Measurements from ENCODE around the gene AFTPH. TPM values are rescaled to one million over a fixed set of nuclear protein-coding genes. Genes with fewer than 3 reads are reported as not detected.

Gene AFTPH
- total RNA-seq, 1 experiment from 2014 or later: 42.2 TPM

- TF ChIP-seq, protein P1, sequence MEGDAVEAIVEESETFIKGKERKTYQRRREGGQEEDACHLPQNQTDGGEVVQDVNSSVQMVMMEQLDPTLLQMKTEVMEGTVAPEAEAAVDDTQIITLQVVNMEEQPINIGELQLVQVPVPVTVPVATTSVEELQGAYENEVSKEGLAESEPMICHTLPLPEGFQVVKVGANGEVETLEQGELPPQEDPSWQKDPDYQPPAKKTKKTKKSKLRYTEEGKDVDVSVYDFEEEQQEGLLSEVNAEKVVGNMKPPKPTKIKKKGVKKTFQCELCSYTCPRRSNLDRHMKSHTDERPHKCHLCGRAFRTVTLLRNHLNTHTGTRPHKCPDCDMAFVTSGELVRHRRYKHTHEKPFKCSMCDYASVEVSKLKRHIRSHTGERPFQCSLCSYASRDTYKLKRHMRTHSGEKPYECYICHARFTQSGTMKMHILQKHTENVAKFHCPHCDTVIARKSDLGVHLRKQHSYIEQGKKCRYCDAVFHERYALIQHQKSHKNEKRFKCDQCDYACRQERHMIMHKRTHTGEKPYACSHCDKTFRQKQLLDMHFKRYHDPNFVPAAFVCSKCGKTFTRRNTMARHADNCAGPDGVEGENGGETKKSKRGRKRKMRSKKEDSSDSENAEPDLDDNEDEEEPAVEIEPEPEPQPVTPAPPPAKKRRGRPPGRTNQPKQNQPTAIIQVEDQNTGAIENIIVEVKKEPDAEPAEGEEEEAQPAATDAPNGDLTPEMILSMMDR (IDR thresholded peaks at IDR 0.05; ENCODE audit: unreplicated experiment): no peak
- intact Hi-C loops (cut with micrococcal nuclease; ENCODE audit: unreplicated experiment): no loop called here
- no peak for DNase-seq
- BruUV-seq (replicated peaks): no TSS peak
- H3K27me3 Mint-ChIP-seq (ENCODE audit: unreplicated experiment): no peaks in the 10 kb centered on the region
- peaks cover under 1% of the 10 kb centered on the region for H3K36me3 Mint-ChIP-seq (ENCODE audit: insufficient read depth, unreplicated experiment)
- CTCF ChIA-PET: interaction anchor here (0.7 kb wide), 1 partner anchor 311 kb away, joined by 3 read pairs; no protein-coding TSS in a partner anchor
- no peak overlapping the region for H3K4me3 Mint-ChIP-seq (ENCODE audit: low read depth, unreplicated experiment)
- H3K9me3 Mint-ChIP-seq (ENCODE audit: low read depth, unreplicated experiment): no peaks in the 10 kb centered on the region
- peaks cover 9% of the 10 kb centered on the region for H3K4me1 Mint-ChIP-seq (ENCODE audit: low read depth, unreplicated experiment)
- no peak overlapping the region for H3K27ac Mint-ChIP-seq (ENCODE audit: unreplicated experiment)
These were observed 6.6 kb upstream of the AFTPH start for GRCh38 chr2:64517511-64517884.

- Mint-ChIP-seq H3K36me3 (ENCODE audit: insufficient read depth, unreplicated experiment) (peaks cover 31% of the 10 kb centered on the region), H3K4me1 (ENCODE audit: low read depth, unreplicated experiment) (peaks cover 7% of the 10 kb centered on the region), H3K9me3 (ENCODE audit: low read depth, unreplicated experiment) (no peaks in the 10 kb centered on the region), H3K27ac (ENCODE audit: unreplicated experiment) (peak overlapping the region; percentile 33), H3K27me3 (ENCODE audit: unreplicated experiment) (no peaks in the 10 kb centered on the region), H3K4me3 (ENCODE audit: low read depth, unreplicated experiment) (peak overlapping the region; percentile 97)
- TF ChIP-seq, protein P1 (IDR thresholded peaks at IDR 0.05; ENCODE audit: unreplicated experiment): peak; percentile 64
- DNase-seq: peak; percentile 75
- CTCF ChIA-PET: interaction anchor here (0.6 to 2.4 kb wide), 12 partner anchors 10 to 350 kb away, joined by 3 to 15 read pairs (median 4); no protein-coding TSS in a partner anchor
- intact Hi-C loops (cut with micrococcal nuclease; ENCODE audit: unreplicated experiment): loop anchor here (1.0 to 10.0 kb wide), 3 partner anchors 39 to 702 kb away; partner anchors contain the start of gene ACTR2
- BruUV-seq (replicated peaks): no TSS peak
These were observed 1.2 kb upstream of the AFTPH start for GRCh38 chr2:64522843-64523428.

DNA sequence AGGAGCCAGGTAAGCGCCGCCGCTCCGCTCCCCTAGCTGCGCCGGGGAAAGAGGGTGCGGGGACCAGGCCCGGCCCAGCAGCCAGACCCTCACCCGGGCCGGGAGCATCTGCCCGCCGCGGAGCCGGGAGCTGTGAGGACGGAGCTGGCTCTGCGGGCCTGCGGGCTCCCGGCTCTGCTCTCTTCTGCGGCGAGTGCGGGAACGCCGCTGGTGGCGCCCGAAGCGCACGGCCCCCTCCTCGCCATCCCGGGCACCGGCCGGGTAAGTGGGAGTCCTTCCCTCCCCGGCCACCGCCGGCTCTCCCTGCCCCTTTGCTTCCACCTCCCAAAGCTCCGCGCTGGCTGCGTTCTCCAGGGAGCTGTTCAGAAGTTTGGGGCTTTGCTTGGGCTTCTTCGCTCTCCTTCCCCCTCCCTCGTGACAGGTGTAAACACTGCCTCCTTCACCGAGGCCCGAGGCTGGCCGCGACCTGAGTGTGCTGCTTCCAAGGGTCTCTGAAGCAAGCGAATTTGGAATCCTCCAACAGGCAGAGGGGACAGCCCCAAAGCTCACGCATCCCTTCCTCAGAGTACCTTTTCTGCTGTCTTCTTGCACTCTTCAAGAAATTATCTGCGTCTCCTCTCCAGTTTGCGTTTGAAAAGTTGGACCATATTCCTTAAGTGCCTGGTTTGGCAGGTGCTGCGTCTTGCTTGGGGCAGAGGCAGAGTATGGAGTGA, 632 bp downstream of the AFTPH start:
- CTCF ChIA-PET: interaction anchor here (0.6 to 2.4 kb wide), 5 partner anchors 8 to 195 kb away, joined by 3 to 15 read pairs (median 3); no protein-coding TSS in a partner anchor

GRCh38 chr2:64525317-64525613, 1.1 kb downstream of the AFTPH start:
- H3K9me3 Mint-ChIP-seq (ENCODE audit: low read depth, unreplicated experiment): no peaks in the 10 kb centered on the region
- peak overlapping the region; percentile 97 for H3K27ac Mint-ChIP-seq (ENCODE audit: unreplicated experiment)
- H3K4me1 Mint-ChIP-seq (ENCODE audit: low read depth, unreplicated experiment): peaks cover 19% of the 10 kb centered on the region
- peaks cover 31% of the 10 kb centered on the region for H3K36me3 Mint-ChIP-seq (ENCODE audit: insufficient read depth, unreplicated experiment)
- peak overlapping the region; percentile 97 for H3K4me3 Mint-ChIP-seq (ENCODE audit: low read depth, unreplicated experiment)
- CTCF ChIA-PET: interaction anchor here (1.5 to 1.8 kb wide), 2 partner anchors 14 to 42 kb away, joined by 3 to 6 read pairs; no protein-coding TSS in a partner anchor
- intact Hi-C loops (cut with micrococcal nuclease; ENCODE audit: unreplicated experiment): loop anchor here (10.0 kb wide), 1 partner anchor 700 kb away; the partner anchor contains the start of gene ACTR2
- TF ChIP-seq, protein P1 (IDR thresholded peaks at IDR 0.05; ENCODE audit: unreplicated experiment): no peak
- BruUV-seq (replicated peaks): no TSS peak
- no peaks in the 10 kb centered on the region for H3K27me3 Mint-ChIP-seq (ENCODE audit: unreplicated experiment)
- no peak for DNase-seq

More for the DNA sequence above, 632 bp downstream of the AFTPH start:
- peak overlapping the region; percentile 97 for H3K27ac Mint-ChIP-seq (ENCODE audit: unreplicated experiment)
- no TSS peak for BruUV-seq (replicated peaks)
- TF ChIP-seq, protein P1 (IDR thresholded peaks at IDR 0.05; ENCODE audit: unreplicated experiment): no peak
- intact Hi-C loops (cut with micrococcal nuclease; ENCODE audit: unreplicated experiment): loop anchor here (5.0 to 10.0 kb wide), 2 partner anchors 348 to 700 kb away; partner anchors contain the start of gene ACTR2
- H3K36me3 Mint-ChIP-seq (ENCODE audit: insufficient read depth, unreplicated experiment): peaks cover 31% of the 10 kb centered on the region
- peaks cover 19% of the 10 kb centered on the region for H3K4me1 Mint-ChIP-seq (ENCODE audit: low read depth, unreplicated experiment)
- DNase-seq: peak; percentile 17
- H3K27me3 Mint-ChIP-seq (ENCODE audit: unreplicated experiment): no peaks in the 10 kb centered on the region
- H3K9me3 Mint-ChIP-seq (ENCODE audit: low read depth, unreplicated experiment): no peaks in the 10 kb centered on the region
- peak overlapping the region; percentile 97 for H3K4me3 Mint-ChIP-seq (ENCODE audit: low read depth, unreplicated experiment)

Data from Calu3 (cell line).